Activated CD8-positive, alpha-beta T cell treated with anti-CD3 and anti-CD28 coated beads, Interleukin-2, amount 10 ng/mL, durations not matched to agents 7 days and 5 days (primary cell): ENCODE data around the gene RASSF7. TPM values are rescaled to one million over a fixed set of nuclear protein-coding genes. Genes with fewer than 3 reads are reported as not detected.

Experiments
- ATAC-seq: fragments of 150-1000 bp; cut with Tn5 transposase; one replicate; pipeline ENCODE4 v1.10.0; 2021; ENCODE audit warnings: moderate library complexity
- CTCF ChIA-PET: fragments of 350-600 bp; sonication (Branson Sonifier 250); formaldehyde crosslinking; loops from one replicate; lab custom pipeline; 2021; ENCODE audit warnings: antibody characterized with exemption; lab: Charles Lee
- POLR2A ChIA-PET: fragments of 350-600 bp; sonication (Branson Sonifier 250); formaldehyde crosslinking; loops from one replicate; lab custom pipeline; 2021; ENCODE audit warnings: antibody characterized with exemption; lab: Charles Lee
- DNase-seq: peaks from one replicate; pipeline ENCODE4 v3.0.0-alpha.2; 2020
- H3K27ac Mint-ChIP-seq: one replicate; pipeline ENCODE4 v1.8.0; 2021; ENCODE audit warnings: mild to moderate bottlenecking, mixed read lengths
- H3K27me3 Mint-ChIP-seq: one replicate; pipeline ENCODE4 v1.8.0; 2021; ENCODE audit warnings: low read depth, mixed read lengths
- H3K36me3 Mint-ChIP-seq: one replicate; pipeline ENCODE4 v1.8.0; 2021; ENCODE audit warnings: low read depth, mixed read lengths
- H3K4me1 Mint-ChIP-seq: one replicate; pipeline ENCODE4 v1.8.0; 2021; ENCODE audit warnings: low read depth, mixed read lengths
- H3K4me3 Mint-ChIP-seq: one replicate; pipeline ENCODE4 v1.8.0; 2021; ENCODE audit warnings: mild to moderate bottlenecking, mixed read lengths
- H3K9me3 Mint-ChIP-seq: one replicate; pipeline ENCODE4 v1.8.0; 2022; ENCODE audit warnings: mixed read lengths; ENCODE audit not compliant: insufficient read depth
- total RNA-seq, 2 experiments: library from RNA; stranded (reverse); gene quantifications; one replicate each; pipeline ENCODE4 v1.2.3, GENCODE V29; 2021

RASSF7 gene
- total RNA-seq, 2 experiments from 2014 or later: 32.2 to 36.1 TPM

- DNase-seq (no peak), ATAC-seq (no peak)
- H3K4me3 Mint-ChIP-seq: no peak overlapping the region
- H3K27ac Mint-ChIP-seq: no peak overlapping the region
- peaks cover 26% of the 10 kb centered on the region for H3K4me1 Mint-ChIP-seq
- peaks cover 2% of the 10 kb centered on the region for H3K36me3 Mint-ChIP-seq
- ChIA-PET POLR2A (interaction anchor here (0.6 to 1.9 kb wide), 4 partner anchors 29 to 284 kb away, joined by 3 to 6 read pairs (median 4); partner anchors contain the start of genes PTDSS2 and RNH1), CTCF (no interaction called here)
- no peaks in the 10 kb centered on the region for H3K9me3 Mint-ChIP-seq
- H3K27me3 Mint-ChIP-seq: no peaks in the 10 kb centered on the region
Observed at GRCh38 chr11:535210-535518, 25.6 kb upstream of the RASSF7 start.

- DNase-seq (peak; percentile 96), ATAC-seq (peak; percentile 88)
- Mint-ChIP-seq H3K9me3 (no peaks in the 10 kb centered on the region), H3K4me1 (peaks cover 26% of the 10 kb centered on the region), H3K36me3 (peaks cover 2% of the 10 kb centered on the region), H3K27me3 (no peaks in the 10 kb centered on the region), H3K4me3 (peak within 1 kb of the TSS; percentile 88), H3K27ac (peak within 1 kb of the TSS; percentile 93)
- ChIA-PET POLR2A (interaction anchor here (0.6 to 1.9 kb wide), 8 partner anchors 29 to 285 kb away, joined by 3 to 6 read pairs (median 4); partner anchors contain the start of genes PHRF1 and RNH1), CTCF (interaction anchor here (1.0 to 1.5 kb wide), 4 partner anchors 17 to 212 kb away, joined by 3 to 15 read pairs (median 8); partner anchors contain the start of gene TALDO1)
Observed at GRCh38 chr11:535519-536454, 25.0 kb upstream of the RASSF7 start, which contains the start of gene HRAS. Gene HRAS (minus strand): TSS chr11:535576.

GRCh38 chr11:536841-537621, 23.7 kb upstream of the RASSF7 start, which contains the start of gene LRRC56:
Gene LRRC56 (plus strand): TSS chr11:537527. CDS start chr11:540685, 3,158 bp downstream.
- Mint-ChIP-seq H3K27ac (peak within 1 kb of the TSS; percentile 93), H3K36me3 (peaks cover 2% of the 10 kb centered on the region), H3K4me3 (peak within 1 kb of the TSS; percentile 88), H3K27me3 (no peaks in the 10 kb centered on the region), H3K4me1 (peaks cover 26% of the 10 kb centered on the region), H3K9me3 (no peaks in the 10 kb centered on the region)
- ChIA-PET CTCF (interaction anchor here (1.0 to 1.9 kb wide), 4 partner anchors 17 to 189 kb away, joined by 5 to 15 read pairs (median 9); no protein-coding TSS in a partner anchor), POLR2A (interaction anchor here (1.0 to 1.6 kb wide), 4 partner anchors 32 to 250 kb away, joined by 3 to 5 read pairs (median 4); no protein-coding TSS in a partner anchor)
- peak; percentile 40 for ATAC-seq
- DNase-seq: peak; percentile 91

- Mint-ChIP-seq H3K4me3 (peak overlapping the region; percentile 51), H3K27ac (peak overlapping the region; percentile 93), H3K4me1 (peaks cover 26% of the 10 kb centered on the region), H3K9me3 (no peaks in the 10 kb centered on the region), H3K27me3 (no peaks in the 10 kb centered on the region), H3K36me3 (no peaks in the 10 kb centered on the region)
- ChIA-PET POLR2A (interaction anchor here (1.2 to 1.6 kb wide), 3 partner anchors 17 to 31 kb away, joined by 3 to 4 read pairs (median 4); no protein-coding TSS in a partner anchor), CTCF (interaction anchor here (1.9 kb wide), 1 partner anchor 17 kb away, joined by 7 read pairs; no protein-coding TSS in a partner anchor)
- no peak for DNase-seq
- no peak for ATAC-seq
Observed at GRCh38 chr11:537622-538430, 22.9 kb upstream of the RASSF7 start.

GRCh38 chr11:538431-539051, 22.2 kb upstream of the RASSF7 start:
- no peaks in the 10 kb centered on the region for H3K27me3 Mint-ChIP-seq
- ATAC-seq (no peak), DNase-seq (no peak)
- ChIA-PET POLR2A (interaction anchor here (0.6 to 1.3 kb wide), 3 partner anchors 16 to 187 kb away, joined by 3 to 4 read pairs (median 3); no protein-coding TSS in a partner anchor), CTCF (interaction anchor here (1.9 kb wide), 1 partner anchor 16 kb away, joined by 7 read pairs; no protein-coding TSS in a partner anchor)
- no peaks in the 10 kb centered on the region for H3K36me3 Mint-ChIP-seq
- no peak overlapping the region for H3K4me3 Mint-ChIP-seq
- H3K4me1 Mint-ChIP-seq: peaks cover 26% of the 10 kb centered on the region
- no peaks in the 10 kb centered on the region for H3K9me3 Mint-ChIP-seq
- H3K27ac Mint-ChIP-seq: no peak overlapping the region

- CTCF ChIA-PET: no interaction called here
- H3K4me1 Mint-ChIP-seq: peaks cover 20% of the 10 kb centered on the region
- H3K36me3 Mint-ChIP-seq: no peaks in the 10 kb centered on the region
- H3K4me3 Mint-ChIP-seq: no peak overlapping the region
- DNase-seq (no peak), ATAC-seq (no peak)
- H3K9me3 Mint-ChIP-seq: no peaks in the 10 kb centered on the region
- POLR2A ChIA-PET: no interaction called here
- no peaks in the 10 kb centered on the region for H3K27me3 Mint-ChIP-seq
- H3K27ac Mint-ChIP-seq: no peak overlapping the region
Observed at GRCh38 chr11:539971-540481, 20.7 kb upstream of the RASSF7 start.

GRCh38 chr11:540583-541432, 20.0 kb upstream of the RASSF7 start:
- POLR2A ChIA-PET: no interaction called here
- H3K4me3 Mint-ChIP-seq: no peak overlapping the region
- CTCF ChIA-PET: no interaction called here

GRCh38 chr11:541433-541885, 19.3 kb upstream of the RASSF7 start:
- ATAC-seq: no peak
- H3K27ac Mint-ChIP-seq: no peak overlapping the region
- POLR2A ChIA-PET: no interaction called here

More at GRCh38 chr11:540583-541432, 20.0 kb upstream of the RASSF7 start:
- ATAC-seq (no peak), DNase-seq (no peak)
- Mint-ChIP-seq H3K4me1 (peaks cover 20% of the 10 kb centered on the region), H3K9me3 (no peaks in the 10 kb centered on the region), H3K27me3 (no peaks in the 10 kb centered on the region), H3K27ac (no peak overlapping the region), H3K36me3 (no peaks in the 10 kb centered on the region)

GRCh38 chr11:544817-545166, 16.0 kb upstream of the RASSF7 start:
- CTCF ChIA-PET: interaction anchor here (1.4 kb wide), 1 partner anchor 11 kb away, joined by 4 read pairs; no protein-coding TSS in a partner anchor
- H3K4me3 Mint-ChIP-seq: no peak overlapping the region

More at GRCh38 chr11:541433-541885, 19.3 kb upstream of the RASSF7 start:
- H3K36me3 Mint-ChIP-seq: no peaks in the 10 kb centered on the region
- H3K27me3 Mint-ChIP-seq: no peaks in the 10 kb centered on the region
- CTCF ChIA-PET: no interaction called here
- H3K9me3 Mint-ChIP-seq: no peaks in the 10 kb centered on the region
- H3K4me1 Mint-ChIP-seq: peaks cover 15% of the 10 kb centered on the region
- no peak for DNase-seq
- H3K4me3 Mint-ChIP-seq: no peak overlapping the region

More at GRCh38 chr11:544817-545166, 16.0 kb upstream of the RASSF7 start:
- Mint-ChIP-seq H3K4me1 (no peaks in the 10 kb centered on the region), H3K36me3 (no peaks in the 10 kb centered on the region), H3K27ac (no peak overlapping the region), H3K27me3 (no peaks in the 10 kb centered on the region), H3K9me3 (no peaks in the 10 kb centered on the region)
- DNase-seq: no peak
- POLR2A ChIA-PET: interaction anchor here (0.6 kb wide), 1 partner anchor 13 kb away, joined by 3 read pairs; no protein-coding TSS in a partner anchor
- no peak for ATAC-seq
